HG02840 (cell line): ENCODE results near the gene SNX5.

Experiments used
- ATAC-seq: cut with Tn5 transposase; IDR thresholded peaks from one replicate; pipeline ENCODE4 v1.9.1; 2021; ENCODE audit warnings: mild to moderate bottlenecking, moderate library complexity, moderate number of reproducible peaks; ENCODE audit not compliant: unreplicated experiment, low FRiP score

Gene SNX5

DNA sequence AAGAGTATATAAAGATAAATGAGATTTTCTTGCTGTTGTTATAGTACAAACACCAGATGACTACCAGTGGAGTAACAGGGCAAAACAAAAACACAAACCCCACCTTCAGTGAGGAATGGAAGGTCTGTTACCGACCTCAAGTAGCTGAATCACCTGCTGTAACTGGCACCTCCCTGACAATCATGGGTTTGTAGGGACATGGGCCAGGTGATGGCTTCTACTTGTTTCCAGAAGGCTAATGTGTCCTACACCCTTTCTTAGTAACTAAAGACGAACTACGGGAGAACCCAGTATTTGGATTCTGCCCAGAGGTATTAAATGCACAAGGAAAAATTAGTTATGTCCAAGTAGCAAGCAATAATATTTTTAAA, 26.8 kb downstream of the SNX5 start:
- no peak for ATAC-seq

DNA sequence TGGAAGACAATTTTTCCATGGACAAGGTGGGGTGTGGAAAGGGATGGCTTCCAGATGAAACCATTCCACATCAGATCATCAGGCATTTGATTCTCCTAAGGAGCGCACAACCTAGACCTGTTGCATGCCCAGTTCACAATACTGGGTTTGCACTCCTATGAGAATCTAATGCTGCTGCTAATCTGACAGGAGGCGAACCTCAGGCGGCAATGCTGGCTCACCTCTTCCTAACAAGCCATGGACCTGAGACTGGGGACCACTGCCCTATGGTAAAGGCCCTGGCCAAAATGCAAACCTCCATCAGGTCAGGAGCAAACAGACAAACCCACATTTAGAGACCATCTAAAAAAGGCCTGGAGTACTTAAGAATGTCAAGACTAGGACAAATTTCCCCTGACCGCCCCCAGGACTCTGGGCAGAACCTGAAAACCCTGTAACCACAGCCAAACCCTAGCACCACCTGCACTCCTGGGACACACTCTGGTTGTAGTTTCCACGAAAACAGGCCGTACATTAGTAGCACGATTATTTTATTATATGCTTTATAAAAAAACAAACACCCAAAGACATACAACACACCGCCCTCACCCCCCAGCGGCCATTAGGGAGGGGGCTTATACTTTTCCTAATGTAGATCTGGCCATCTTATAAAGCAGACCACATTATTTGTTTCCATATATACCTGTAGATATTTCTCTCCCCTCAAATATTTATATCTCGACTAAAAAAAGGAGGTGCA, 27.3 kb downstream of the SNX5 start:
- no peak for ATAC-seq

DNA sequence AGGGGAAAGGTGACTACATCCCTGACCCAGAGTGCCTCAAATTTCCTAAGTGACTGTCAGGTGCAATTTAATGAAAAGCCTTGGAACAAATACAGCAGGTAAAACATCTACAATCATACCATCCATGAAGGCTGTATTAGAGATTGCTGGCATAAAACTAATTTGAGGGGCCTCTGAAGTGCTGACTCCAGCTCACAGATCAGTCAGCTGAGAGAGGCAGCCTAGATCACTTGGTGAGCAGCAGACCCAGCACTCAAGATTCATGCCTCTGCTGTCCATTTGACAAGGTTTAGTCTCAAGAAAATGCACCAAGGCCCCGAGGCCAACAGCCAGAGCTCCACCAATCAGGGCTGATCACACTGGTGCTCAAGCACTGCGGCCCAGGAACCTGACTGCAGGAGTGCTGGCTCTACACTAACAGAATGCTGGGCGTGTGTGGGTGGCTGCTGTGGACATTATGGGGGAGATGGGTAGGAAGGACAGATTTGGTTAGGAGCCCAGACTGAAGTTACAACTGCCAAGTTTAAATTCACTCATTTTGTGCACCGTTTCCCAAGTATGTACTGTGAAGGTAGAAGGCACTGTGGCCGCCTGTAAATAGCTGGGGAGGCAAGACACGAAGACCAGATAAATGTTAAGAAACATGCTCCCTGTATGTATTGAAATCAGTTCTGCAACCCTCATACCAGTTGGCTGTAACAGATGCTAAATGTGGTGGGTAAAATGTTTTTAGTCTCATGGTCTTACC, 28.2 kb downstream of the SNX5 start:
- ATAC-seq, result no peak

DNA sequence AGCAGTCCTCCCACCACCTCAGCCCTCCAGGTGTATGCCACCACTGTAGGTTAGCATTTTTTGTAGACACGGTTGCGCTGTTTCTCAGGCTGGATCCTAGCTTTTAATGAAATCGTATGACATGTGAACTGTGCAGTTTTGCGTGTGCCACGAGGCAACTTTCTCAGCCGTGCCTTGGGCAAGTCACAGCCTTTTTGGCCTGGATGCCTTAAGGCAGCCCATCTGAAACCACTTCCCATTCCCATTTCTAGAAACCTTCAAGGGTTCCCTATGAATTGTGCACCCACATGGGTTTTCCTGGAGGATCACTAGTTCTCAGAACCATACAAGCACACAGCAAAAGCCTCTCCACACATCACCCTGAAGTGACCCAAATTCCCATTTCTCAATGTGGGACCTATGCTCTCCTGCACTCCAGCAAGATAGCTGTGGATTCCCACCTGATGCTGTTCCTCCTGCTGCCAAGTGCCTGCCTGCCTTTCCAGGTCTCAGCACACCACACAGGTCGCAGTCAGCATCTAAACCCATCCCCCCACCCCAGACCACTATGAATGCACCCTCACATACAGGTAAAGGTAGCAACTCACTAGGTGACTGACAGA, 28.9 kb downstream of the SNX5 start:
- ATAC-seq, result no peak

DNA sequence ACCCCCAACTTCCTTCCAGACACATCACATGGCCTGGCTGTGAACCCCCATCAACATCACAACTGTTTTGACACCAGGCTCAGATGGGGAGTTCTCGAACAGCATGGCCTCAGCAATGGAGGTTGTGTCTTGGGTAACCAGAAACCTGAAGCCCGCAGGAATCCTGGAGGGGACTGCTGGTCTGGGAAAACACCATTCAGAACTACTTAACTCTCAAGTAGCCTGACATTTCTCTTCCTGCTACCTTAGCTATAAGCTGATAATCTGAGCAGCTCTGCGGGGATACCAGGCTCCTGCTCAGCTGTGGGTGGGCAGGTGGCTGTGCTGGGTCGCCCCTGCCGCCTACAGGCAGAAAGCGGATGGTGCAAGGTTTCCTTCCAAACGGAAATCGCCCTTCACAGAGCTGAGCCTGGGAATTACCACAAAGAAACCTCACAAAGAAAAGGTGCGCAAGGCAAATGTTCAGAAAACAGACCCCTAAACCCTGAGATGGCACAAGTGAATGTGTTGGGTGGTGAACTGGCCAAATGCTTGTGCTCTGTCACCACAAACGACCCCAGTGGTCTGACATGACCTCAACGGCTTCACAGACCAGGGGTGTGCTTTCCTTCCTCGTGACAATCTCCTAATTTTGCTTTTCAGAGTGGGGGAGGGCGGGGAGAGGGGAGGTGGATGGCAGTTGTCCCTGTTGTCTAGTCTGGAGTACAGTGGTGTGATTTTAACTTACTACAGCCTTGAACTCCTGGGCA, 29.5 kb downstream of the SNX5 start:
- ATAC-seq, result peak; percentile 48

DNA sequence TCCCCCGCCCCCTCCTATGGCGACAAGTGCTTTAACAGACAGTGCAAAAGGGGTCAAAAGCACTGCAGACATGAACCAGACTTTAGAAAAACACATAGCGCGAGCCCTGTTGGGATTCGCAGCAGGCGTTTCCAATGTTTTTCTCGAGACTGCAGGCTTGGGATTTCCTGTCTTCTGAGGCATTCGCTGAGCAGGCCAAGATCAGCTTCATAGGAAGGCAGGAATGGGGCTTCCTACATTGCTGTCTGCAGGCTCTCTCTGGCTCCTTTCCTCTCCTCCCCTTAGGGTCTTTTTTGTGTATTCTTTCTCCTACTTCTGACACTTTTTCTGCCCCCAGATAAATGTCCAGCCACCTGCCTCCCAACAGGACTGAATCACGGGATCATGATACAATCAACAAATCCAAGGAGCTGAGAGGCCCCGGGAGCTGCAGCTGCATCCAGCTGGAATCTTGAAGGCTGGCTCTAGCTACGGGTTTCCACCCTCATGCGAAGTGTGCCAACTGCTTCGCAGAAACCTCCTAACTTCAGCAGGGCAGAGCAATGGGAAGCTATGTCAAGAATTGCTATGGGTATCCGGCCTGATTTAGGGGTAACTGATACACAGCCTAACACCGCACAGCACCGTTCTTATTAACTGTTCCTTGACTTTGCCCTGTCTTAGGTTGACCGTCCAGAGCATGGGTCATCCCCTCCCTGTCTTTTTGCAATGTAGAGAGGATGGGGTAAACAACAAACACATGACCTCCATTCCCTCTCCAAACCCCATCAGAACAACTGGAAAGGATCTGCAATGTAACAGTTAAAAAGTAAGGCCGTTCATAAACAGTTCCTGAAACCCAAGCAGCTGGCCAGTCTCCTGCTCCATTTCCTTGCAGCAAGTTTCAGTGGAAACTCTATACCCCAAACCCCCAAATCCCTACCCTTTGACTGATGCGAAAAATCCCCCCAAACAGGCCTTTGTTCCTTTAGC, 31.5 kb downstream of the SNX5 start:
- no peak for ATAC-seq

DNA sequence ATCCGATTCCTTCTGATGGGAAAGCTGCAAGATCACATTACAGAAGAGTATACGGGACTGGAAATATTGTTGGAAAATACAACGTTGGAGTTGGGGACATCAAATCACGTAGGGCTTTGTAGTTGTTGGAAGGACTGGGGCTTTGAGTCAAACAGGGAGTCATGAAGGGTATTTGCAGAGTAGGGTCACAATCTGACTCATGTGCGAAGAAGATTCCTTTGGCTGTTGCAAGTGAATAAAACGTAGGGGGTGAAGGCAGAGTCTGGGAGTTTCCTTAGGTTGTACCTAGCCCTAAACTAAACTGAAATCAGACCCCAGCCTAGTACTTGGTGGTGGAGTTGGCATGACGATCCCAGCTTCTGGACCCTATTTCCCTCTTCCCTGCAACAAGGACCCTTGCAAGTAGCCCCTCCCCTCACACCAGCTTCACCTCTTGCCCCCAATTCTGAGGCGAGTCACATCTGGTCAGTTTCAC, 32.3 kb downstream of the SNX5 start:
- ATAC-seq, result no peak

DNA sequence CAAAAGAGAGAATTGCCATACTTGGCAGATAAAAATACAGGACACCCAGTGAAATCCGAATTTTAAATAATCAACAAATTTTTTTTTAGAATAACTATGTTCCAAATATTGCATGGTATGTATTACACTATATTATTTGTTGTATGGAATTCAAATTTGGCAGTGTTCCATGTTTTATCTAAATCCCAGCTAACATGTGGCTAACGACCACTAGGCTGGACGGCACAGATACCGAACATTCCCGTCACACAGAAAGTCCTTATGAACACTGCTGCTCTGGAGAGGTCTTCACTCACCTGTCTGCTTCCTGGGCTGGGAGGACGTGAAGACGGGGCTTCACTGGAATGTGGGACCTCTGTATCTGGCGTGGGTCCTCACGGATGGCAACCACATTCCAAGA, 32.8 kb downstream of the SNX5 start:
- no peak for ATAC-seq

DNA sequence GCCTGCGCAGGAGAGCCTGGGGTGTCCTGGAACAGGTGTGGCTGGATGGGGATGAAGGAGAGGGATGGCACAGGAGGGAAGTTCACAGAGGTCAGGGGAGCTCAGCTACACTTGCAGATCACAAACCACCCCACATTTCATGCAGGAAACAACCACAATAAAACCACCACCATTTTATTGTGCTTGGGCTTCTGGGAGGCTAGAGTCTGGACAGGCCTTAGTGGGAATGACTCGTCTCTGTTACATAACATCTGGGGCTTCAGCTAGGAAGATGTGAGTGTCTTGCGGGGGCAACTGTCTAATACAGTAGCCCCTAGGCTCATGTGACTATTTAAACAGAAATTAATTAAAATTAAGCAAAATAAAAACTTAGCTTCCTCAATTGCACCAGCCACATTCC, 33.4 kb downstream of the SNX5 start:
- ATAC-seq, result no peak

DNA sequence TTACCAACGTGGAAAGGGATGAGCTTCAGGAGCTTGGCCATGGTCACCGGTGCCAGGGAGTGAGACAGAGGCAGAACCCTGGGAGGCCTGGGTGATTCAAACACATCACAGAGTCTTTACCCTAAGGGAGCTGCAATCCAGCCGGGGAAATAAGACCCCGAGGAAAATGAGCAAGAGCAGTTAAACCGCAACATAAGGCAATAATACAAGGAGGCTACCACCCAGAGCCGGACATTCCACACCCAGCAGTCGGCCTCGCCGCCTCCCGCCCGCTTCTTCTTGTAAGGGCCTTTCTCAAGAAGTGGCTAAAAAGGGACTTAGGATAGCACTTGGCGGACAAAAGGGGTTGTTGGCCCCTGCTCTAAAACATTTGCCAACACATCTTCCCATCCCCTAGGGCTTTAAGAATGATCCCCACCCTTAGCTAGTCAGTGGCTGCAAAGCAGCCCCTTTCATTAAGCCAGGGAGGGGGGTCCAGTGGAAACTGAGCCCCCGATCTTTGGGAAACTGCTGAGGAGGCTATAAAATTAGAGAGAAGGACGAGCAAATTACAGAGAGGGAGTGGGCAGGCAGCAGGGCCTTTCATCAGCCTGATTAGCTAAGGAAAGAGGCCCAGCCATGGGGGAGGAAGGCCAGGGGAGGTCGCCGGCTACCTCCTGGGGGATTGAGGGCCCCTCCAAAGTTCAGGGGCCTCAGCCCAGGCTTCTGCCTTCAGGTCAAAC, 34.3 kb downstream of the SNX5 start:
- ATAC-seq, result no peak

DNA sequence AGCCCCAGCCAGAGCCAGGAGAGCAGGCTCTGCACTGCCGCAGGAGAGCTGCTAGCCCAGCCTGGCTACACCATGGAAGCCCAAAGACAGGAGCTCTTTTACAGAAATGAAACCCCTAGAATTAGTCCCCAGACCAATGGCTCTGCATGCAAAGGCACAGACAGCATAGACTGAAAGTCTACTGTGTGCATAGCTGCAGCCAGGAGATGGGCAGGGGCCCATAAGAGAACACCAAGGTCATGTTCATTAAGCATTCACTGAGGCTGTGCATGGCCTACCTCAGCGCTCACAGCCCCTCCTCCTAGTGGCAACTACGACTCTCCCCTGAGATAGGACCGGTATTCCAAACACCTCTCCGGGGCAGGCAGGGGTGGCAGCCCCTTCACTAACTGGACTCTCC, 34.9 kb downstream of the SNX5 start:
- ATAC-seq, result no peak

DNA sequence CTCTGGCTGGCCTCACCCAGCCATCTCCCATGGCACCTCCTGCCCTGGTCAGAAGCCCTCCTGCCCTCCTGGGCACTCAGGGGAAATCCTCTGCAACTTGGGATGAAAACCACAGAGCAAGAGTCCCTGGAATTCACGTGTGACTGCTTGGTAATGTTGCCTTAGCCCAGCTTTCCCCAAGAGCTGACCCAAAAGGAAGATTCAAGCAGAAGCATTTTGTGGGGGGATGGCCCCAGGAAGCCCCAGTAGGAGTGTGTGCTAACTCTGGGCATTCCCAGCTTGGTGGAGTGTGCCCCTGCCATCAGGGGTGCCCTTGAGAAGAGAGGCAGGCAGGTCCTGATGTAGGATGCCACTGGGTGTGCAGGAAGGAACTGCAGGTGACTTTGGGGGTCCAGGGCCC, 35.5 kb downstream of the SNX5 start:
- ATAC-seq, result no peak

DNA sequence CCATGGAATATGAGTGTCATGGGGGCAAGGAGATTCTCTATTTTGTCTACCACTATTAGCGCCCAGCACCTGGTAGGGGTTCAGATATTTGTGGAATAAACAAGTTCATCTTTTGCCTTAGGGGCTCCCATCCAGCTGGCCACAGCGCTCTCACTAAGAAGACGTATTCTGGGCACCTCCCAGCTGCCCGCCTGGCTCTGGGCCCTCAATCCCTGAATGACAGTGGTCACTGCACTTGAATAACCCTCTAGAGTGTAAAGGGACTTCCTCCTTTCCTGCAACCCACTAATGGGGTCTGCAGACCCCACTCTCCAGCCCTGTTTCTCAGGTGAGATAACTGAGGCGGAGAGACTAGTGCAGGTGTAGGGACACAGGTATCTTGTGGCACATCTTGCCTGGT, 36.2 kb downstream of the SNX5 start:
- no peak for ATAC-seq

DNA sequence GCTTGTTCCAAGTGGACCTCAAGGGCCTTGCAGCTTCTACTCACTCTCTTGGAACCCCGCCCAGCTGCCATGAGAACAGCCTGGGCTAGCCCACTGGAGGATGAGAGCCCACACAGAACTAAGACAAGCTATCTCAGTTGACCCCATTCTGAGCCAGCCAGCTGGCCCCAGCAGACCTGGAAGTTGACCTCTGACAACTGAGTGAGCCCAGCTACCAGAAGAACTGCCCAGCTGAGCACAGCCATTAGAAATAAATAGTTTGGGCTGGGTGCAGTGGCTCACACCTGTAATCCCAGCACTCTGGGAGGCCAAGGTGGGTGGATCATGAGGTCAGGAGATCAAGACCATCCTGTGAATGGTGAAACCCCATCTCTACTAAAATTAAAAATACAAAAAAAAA, 37.1 kb downstream of the SNX5 start:
- ATAC-seq, result no peak

DNA sequence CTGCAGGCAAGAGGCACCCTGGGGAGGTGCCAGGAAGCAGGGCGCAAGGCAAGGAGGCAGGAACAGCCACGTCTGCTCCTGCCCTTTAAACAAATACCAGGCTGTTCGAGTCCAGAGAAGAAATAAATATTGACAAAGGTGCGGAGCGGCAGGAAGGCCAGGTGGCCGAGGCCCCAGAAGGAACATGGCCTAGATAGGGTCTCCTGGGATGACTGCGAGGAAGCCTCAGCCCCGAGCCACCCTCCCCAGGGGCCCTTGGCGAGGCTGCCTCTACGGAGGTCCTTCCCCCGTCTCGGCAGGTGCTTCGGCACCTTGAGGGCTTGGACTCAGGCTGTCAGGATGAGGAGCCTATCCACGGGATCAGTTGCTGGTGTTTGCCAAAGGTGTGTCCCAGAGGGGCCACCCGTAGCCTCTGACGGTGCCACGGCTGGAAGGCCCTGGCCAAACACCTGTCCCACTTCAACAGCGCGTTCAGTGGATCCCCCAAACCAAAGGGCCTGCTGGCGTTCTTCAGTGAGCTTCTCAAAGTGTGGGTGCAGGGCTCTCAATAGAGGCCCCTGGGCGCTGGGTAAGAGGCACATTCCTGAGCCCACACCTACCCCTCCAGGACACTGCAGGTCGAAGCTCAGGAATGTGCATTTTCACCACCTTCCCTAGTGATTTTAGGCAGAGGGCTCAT, 39.8 kb downstream of the SNX5 start:
- ATAC-seq, result no peak

DNA sequence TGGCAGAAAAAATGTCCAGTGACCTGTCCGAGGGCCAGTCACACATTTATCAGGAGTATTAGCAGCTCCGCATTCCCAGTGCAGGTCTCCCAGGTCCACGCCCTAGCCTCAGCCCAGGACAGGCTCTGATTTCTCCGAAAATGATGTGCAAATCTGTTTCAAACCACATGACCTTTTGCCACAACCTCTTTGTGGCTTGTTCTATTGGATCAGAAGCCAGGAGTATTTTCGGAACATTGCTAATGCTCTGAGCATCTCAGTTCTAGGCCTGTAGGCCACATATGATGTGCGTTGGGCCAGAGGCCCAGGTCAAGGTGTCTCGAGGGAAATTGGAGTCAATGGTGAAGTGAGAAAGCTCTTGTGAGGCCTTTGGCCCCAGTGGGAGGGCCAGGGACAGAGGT, 40.4 kb downstream of the SNX5 start:
- ATAC-seq, result no peak

DNA sequence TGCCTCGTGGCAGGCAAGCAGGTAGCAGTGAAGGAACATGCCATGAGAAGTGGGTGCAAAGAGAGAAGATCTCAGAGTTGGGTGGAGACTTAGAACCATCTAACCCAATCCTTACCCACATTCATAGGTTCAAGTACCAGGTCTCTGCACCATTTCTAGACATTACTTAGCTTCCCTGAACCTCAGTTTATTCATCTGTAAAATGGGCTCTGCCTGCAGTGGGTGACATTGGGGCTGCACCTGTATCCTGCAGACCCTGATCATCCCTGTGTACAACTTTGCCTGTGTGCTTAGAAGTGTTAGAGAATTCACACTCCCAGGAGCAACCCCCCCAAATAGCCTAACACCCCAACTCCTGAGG, 42.7 kb downstream of the SNX5 start:
- ATAC-seq, result no peak

DNA sequence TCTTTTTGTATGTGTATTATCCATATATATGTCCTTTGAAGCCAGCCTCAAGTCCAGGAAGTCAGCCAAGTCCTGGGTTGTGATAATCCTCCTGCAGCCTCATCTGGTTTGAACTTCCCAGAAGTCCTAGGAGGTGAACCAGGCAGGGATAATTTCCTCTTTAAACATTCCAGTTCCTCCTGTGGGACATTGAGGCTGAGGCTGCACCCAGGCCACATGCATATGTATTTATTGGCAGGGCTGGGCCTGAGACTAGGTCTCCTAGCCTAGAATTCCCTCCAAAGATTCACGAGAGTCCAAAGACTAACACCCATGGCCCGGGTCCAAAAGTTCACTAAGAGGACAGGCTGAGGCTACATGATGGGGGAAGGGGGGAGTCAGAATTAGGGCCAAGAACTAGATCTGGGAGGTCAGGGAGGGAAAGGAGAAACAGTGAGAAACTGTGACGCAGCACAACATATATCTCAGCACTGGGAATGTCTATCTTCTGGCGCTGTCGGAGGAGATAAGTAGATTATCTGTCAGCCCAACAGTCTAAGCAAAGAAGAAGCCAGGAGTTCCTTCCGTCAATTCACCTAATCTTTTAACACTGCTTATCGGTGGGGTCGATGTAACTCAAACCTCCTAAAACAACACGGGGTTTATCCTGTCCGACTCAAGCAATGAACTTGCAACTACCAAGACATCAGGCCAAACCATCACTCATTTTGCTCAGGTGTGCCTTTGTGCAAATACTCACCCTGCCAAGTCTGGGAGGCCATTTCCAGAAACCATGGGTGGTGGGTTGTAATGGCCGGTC, 43.3 kb downstream of the SNX5 start:
- ATAC-seq, result no peak
